ENCODE data around the gene ZMYM4. TPM values are rescaled to one million over a fixed set of nuclear protein-coding genes. Genes with fewer than 3 reads are reported as not detected.

The ZMYM4 gene
- total RNA-seq, 1 donor from 2014 or later: 92.6 TPM

- Mint-ChIP-seq H3K27me3 (ENCODE audit: low read depth) (no peaks in the 10 kb centered on the region), H3K4me3 (no peak overlapping the region), H3K4me1 (peaks cover 8% of the 10 kb centered on the region), H3K36me3 (ENCODE audit: low read depth) (no peaks in the 10 kb centered on the region), H3K27ac (ENCODE audit: unreplicated experiment) (no peak overlapping the region), H3K9me3 (no peaks in the 10 kb centered on the region)
- no peak for DNase-seq (ENCODE audit: low read depth, low spot score)
- peak; percentile 25 for TF ChIP-seq CTCF (conservative IDR thresholded peaks at IDR 0.05)
Observed at GRCh38 chr1:35443768-35444518, 175.4 kb downstream of the ZMYM4 start.

- Mint-ChIP-seq H3K4me3 (no peak overlapping the region), H3K4me1 (peaks cover 8% of the 10 kb centered on the region)
Observed at GRCh38 chr1:35444519-35444774, 175.9 kb downstream of the ZMYM4 start.

DNA sequence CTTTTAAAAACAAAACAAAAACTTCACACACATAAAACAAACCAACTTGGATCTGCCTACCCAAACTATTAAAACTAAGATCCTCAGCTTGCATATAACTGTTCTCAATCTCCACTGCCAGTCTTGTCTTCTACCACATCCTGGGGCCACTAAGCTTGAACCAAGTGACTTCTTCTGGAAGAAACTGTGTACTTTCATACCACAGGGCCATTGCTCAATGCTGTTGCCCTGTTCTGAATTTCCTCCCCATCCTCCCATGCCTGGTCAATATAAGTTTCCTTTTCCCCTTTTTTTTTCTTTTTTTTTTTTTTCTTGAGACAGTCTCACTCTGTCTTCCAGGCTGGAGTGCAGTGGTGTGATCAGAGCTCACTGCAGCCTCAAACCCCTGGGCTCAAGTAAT lies 178.8 kb downstream of the ZMYM4 start:
- no peak for TF ChIP-seq CTCF (conservative IDR thresholded peaks at IDR 0.05)
- peaks cover 8% of the 10 kb centered on the region for H3K4me1 Mint-ChIP-seq
- no peak overlapping the region for H3K4me3 Mint-ChIP-seq
- no peak overlapping the region for H3K27ac Mint-ChIP-seq (ENCODE audit: unreplicated experiment)
- H3K36me3 Mint-ChIP-seq (ENCODE audit: low read depth): no peaks in the 10 kb centered on the region
- no peak for DNase-seq (ENCODE audit: low read depth, low spot score)
- no peaks in the 10 kb centered on the region for H3K27me3 Mint-ChIP-seq (ENCODE audit: low read depth)
- no peaks in the 10 kb centered on the region for H3K9me3 Mint-ChIP-seq

More at GRCh38 chr1:35444519-35444774, 175.9 kb downstream of the ZMYM4 start:
- no peaks in the 10 kb centered on the region for H3K27me3 Mint-ChIP-seq (ENCODE audit: low read depth)
- H3K27ac Mint-ChIP-seq (ENCODE audit: unreplicated experiment): no peak overlapping the region
- no peaks in the 10 kb centered on the region for H3K9me3 Mint-ChIP-seq
- no peak for DNase-seq (ENCODE audit: low read depth, low spot score)
- no peak for TF ChIP-seq CTCF (conservative IDR thresholded peaks at IDR 0.05)
- H3K36me3 Mint-ChIP-seq (ENCODE audit: low read depth): no peaks in the 10 kb centered on the region

DNA sequence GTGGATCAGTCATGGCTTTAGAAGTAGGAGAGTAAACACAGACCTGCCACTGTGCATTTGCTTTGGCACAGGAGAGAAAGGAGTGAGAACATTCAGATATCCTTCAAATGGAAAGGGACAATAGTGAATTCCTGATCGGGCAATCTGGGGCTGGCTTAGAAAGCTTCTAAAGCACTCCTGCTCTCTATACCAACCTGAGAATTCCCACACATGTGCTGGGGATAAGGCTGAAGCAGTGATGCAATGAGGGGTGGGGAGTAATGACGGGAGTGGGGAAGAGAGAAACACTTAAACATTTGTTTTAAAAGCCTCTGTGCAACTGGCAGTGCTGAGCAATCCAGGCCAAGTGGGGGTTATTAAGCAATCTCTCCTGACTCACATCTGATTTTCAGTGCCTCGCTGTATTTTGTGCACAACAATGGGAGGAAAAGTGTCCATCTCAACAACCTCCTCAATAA lies 179.9 kb downstream of the ZMYM4 start:
- no peak for DNase-seq (ENCODE audit: low read depth, low spot score)
- no peaks in the 10 kb centered on the region for H3K27me3 Mint-ChIP-seq (ENCODE audit: low read depth)
- H3K9me3 Mint-ChIP-seq: no peaks in the 10 kb centered on the region
- no peak overlapping the region for H3K27ac Mint-ChIP-seq (ENCODE audit: unreplicated experiment)
- no peaks in the 10 kb centered on the region for H3K36me3 Mint-ChIP-seq (ENCODE audit: low read depth)
- H3K4me1 Mint-ChIP-seq: peaks cover 8% of the 10 kb centered on the region
- no peak overlapping the region for H3K4me3 Mint-ChIP-seq
- TF ChIP-seq CTCF (conservative IDR thresholded peaks at IDR 0.05): no peak

DNA sequence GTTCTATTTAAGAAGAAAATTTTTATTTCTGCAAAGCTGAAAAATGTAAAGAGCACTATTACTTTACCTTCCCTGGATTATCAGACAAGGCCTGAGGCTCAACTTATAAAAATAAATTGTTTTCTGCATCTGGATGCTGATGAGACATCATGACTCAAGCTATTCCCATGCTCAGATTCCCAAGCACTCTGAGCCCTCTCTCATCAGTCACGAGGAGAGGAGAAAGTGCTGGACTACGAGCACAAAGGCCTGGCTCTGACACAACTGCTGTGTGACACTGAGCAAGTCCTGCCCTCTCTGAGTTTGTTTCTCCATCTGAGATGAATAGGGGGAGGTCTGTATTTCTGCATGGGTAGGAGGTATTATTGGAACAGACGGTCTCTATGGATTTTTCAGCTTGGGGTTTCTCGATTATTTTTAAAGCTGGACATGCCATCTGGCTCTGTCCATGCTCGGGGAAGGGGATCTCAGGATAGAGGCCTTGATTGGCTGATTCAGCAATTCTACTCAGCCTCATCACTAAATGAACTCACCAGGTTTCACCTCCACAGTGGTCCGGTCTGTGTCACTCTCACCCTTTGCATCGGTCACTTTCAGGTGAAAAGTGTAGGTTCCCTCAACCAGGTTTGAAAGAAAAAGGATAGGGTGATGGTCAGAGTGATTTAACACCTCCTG lies 181.0 kb downstream of the ZMYM4 start:
- Mint-ChIP-seq H3K9me3 (no peaks in the 10 kb centered on the region), H3K27me3 (ENCODE audit: low read depth) (no peaks in the 10 kb centered on the region), H3K4me1 (peaks cover 3% of the 10 kb centered on the region), H3K36me3 (ENCODE audit: low read depth) (no peaks in the 10 kb centered on the region), H3K27ac (ENCODE audit: unreplicated experiment) (no peak overlapping the region), H3K4me3 (no peak overlapping the region)
- no peak for TF ChIP-seq CTCF (conservative IDR thresholded peaks at IDR 0.05)
- no peak for DNase-seq (ENCODE audit: low read depth, low spot score)
